HepG2 (cell line): Measurements from ENCODE around the gene ATP2C2. TPM values are rescaled to one million over a fixed set of nuclear protein-coding genes. Genes with fewer than 3 reads are reported as not detected.

Experiments
- ATAC-seq: fragments of 200-7000 bp; cut with Tn5 transposase; 3 replicates; pipeline ENCODE4 v1.9.1; 2020; ENCODE audit warnings: mild to moderate bottlenecking, moderate library complexity
- BruUV-seq: library from RNA; stranded (reverse); fragments of 400-500 nt; replicated peaks from 2 replicates; lab custom pipeline; 2021; lab: Mats Ljungman, UMichigan
- CTCF ChIA-PET: fragments of 300-600 bp; formaldehyde crosslinking; extraction: SDS; loops from one replicate; lab custom pipeline; 2021; ENCODE audit warnings: low total read pairs, inconsistent platforms, low intra/inter-chr PET ratio; lab: Yijun Ruan, JAX
- POLR2A ChIA-PET: fragments of 350-600 bp; sonication (Branson Sonifier 250); formaldehyde crosslinking; loops from one replicate; lab custom pipeline; 2020; ENCODE audit warnings: antibody characterized with exemption, inconsistent platforms; lab: Yijun Ruan, JAX
- DNase-seq: peaks from one replicate; pipeline ENCODE4 v3.0.0-alpha.2; 2015; ENCODE audit warnings: low spot score
- FAIRE-seq: peaks from 3 replicates; lab custom pipeline; 2011; peaks lifted over from hg19 to GRCh38; lab: Jason Lieb, UNC
- H2AFZ ChIP-seq: one replicate; pipeline ENCODE4 v1.6.1; 2011; ENCODE audit warnings: low read length, inconsistent platforms
- H3K27ac ChIP-seq: fragments of 300-600 bp; 3 replicates; pipeline ENCODE4 v1.8.0; 2011; ENCODE audit warnings: mixed run types, mild to moderate bottlenecking, mixed read lengths, low read length, inconsistent platforms; ENCODE audit not compliant: insufficient read depth; ENCODE audit errors: extremely low read length
- H3K27me3 ChIP-seq, 2 experiments: fragments of 200-600 bp in 1 of 2; 2 replicates in 1 of 2; 3 replicates in 1 of 2; pipeline versions ENCODE4 v1.6.0 to v1.8.0; 2011; ENCODE audit warnings: low read length in 2 of 2, mild to moderate bottlenecking in 2 of 2, moderate library complexity in 2 of 2, inconsistent platforms in 1 of 2; ENCODE audit not compliant: insufficient read depth in 2 of 2, control insufficient read depth in 1 of 2
- H3K36me3 ChIP-seq, 2 experiments: fragments of 200-600 bp in 1 of 2; replicated peaks in 1 of 2; 2 replicates in 1 of 2; 3 replicates in 1 of 2; pipeline versions ENCODE4 v1.5.1 to v1.8.0; 2011; ENCODE audit warnings: low read length in 2 of 2, inconsistent platforms in 1 of 2; ENCODE audit not compliant: insufficient read depth in 2 of 2, control insufficient read depth in 1 of 2
- H3K4me1 ChIP-seq: 2 replicates; pipeline ENCODE4 v1.5.1; 2012; ENCODE audit warnings: low read length, inconsistent platforms; ENCODE audit not compliant: insufficient read depth
- H3K4me2 ChIP-seq: 2 replicates; pipeline ENCODE4 v1.6.0; 2011; ENCODE audit warnings: low read depth, low read length, inconsistent platforms
- H3K4me3 ChIP-seq, 3 experiments: fragments of 200-600 bp in 1 of 3; sonication (generic), shearing (Covaris generic) in 1 of 3; replicated peaks in 1 of 3; 2 replicates each; pipeline ENCODE4 v1.5.1; 2011 to 2016; ENCODE audit warnings: low read length in 3 of 3, inconsistent platforms in 2 of 3, low read depth in 2 of 3, mild to moderate bottlenecking in 2 of 3, control low read depth in 1 of 3, mixed read lengths in 1 of 3; ENCODE audit not compliant: insufficient read depth in 1 of 3
- H3K79me2 ChIP-seq: one replicate; pipeline ENCODE4 v1.6.1; 2011; ENCODE audit warnings: low read length, inconsistent platforms; ENCODE audit not compliant: insufficient read depth
- H3K9ac ChIP-seq: 2 replicates; pipeline ENCODE4 v1.6.0; 2011; ENCODE audit warnings: mild to moderate bottlenecking, low read depth, low read length, inconsistent platforms; ENCODE audit not compliant: insufficient read depth
- H3K9me3 ChIP-seq: 2 replicates; pipeline ENCODE4 v1.5.1; 2012; ENCODE audit warnings: mild to moderate bottlenecking, low read length
- H4K20me1 ChIP-seq: 2 replicates; pipeline ENCODE4 v1.6.0; 2011; ENCODE audit warnings: inconsistent platforms, mild to moderate bottlenecking, low read length, moderate library complexity; ENCODE audit not compliant: insufficient read depth
- PBX2 ChIP-seq: IDR thresholded peaks from 2 replicates; pipeline ENCODE4 v1.6.1; 2016; ENCODE audit warnings: control low read depth
- RELA ChIP-seq: sonication (generic); formaldehyde crosslinking; IDR thresholded peaks from 2 replicates; pipeline ENCODE4 v1.4.0; 2020; ENCODE audit warnings: missing genetic modification reagents
- SP2 ChIP-seq: sonication (generic); formaldehyde crosslinking; IDR thresholded peaks from 2 replicates; pipeline ENCODE4 v1.5.1; 2020; ENCODE audit warnings: mild to moderate bottlenecking, missing genetic modification reagents
- SRSF4 ChIP-seq: fragments of 200-400 bp; formaldehyde crosslinking; IDR thresholded peaks from one replicate; pipeline ENCODE4 v1.6.1; 2018; ENCODE audit warnings: mild to moderate bottlenecking, low read depth, low read length, moderate library complexity; ENCODE audit not compliant: poor library complexity, severe bottlenecking
- TAF1 ChIP-seq: sonication (generic); formaldehyde crosslinking; IDR thresholded peaks from 2 replicates; pipeline ENCODE4 v1.4.0; 2020; ENCODE audit warnings: missing genetic modification reagents
- ZHX1 ChIP-seq: sonication (generic); formaldehyde crosslinking; IDR thresholded peaks from 2 replicates; pipeline ENCODE4 v1.8.1; 2022; ENCODE audit warnings: low read depth, mild to moderate bottlenecking, missing genetic modification reagents
- ZNF20 ChIP-seq: sonication (generic); formaldehyde crosslinking; IDR thresholded peaks from 2 replicates; pipeline ENCODE4 v1.4.0; 2020; ENCODE audit warnings: mild to moderate bottlenecking, moderate library complexity, missing genetic modification reagents
- ZNF441 ChIP-seq: sonication (generic); formaldehyde crosslinking; IDR thresholded peaks from 2 replicates; pipeline ENCODE4 v1.7.0; 2021; ENCODE audit warnings: missing genetic modification reagents, borderline replicate concordance
- ZNF512 ChIP-seq: sonication (generic); formaldehyde crosslinking; IDR thresholded peaks from 2 replicates; pipeline ENCODE4 v1.4.0; 2020; ENCODE audit warnings: mild to moderate bottlenecking, missing genetic modification reagents
- ZNF782 ChIP-seq: sonication (generic); formaldehyde crosslinking; IDR thresholded peaks from 2 replicates; pipeline ENCODE4 v1.4.0; 2020; ENCODE audit warnings: missing genetic modification reagents, mild to moderate bottlenecking, borderline replicate concordance
- WGBS: methylation state at CpG from one replicate; pipeline ENCODE4 v1.1.6; 2017; ENCODE audit warnings: low lambda C conversion rate; 5-methylcytosine and 5-hydroxymethylcytosine counted together
- in situ Hi-C: cut with HindIII; loops from 2 replicates; pipeline ENCODE4 v1.10.0; 2017; ENCODE audit warnings: low pct_unique_long_range_greater_than_20kb; ENCODE audit not compliant: extremely low pct_ligation_motif_present
- intact Hi-C: fragments of 100-400 bp; cut with micrococcal nuclease; formaldehyde crosslinking; loops from one replicate; pipeline ENCODE4 v1.10.0; 2022; ENCODE audit not compliant: unreplicated experiment
- polyA plus RNA-seq, 8 experiments: library from polyadenylated mRNA; depleted of rRNA in 3 of 8; stranded (reverse) in 7 of 8; unstranded in 1 of 8; fragments of >200 nt; fragmentation: Illumina TruSeq in 4 of 8; extraction: Trizol in 4 of 8; gene quantifications; 2 replicates each; pipeline versions ENCODE4 v1.2.1 to v1.2.3, GENCODE V29; 2011 to 2016; ENCODE audit warnings: low read depth in 4 of 8, missing spikeins in 1 of 8, mixed read lengths in 1 of 8; ENCODE audit not compliant: insufficient read depth in 1 of 8
- total RNA-seq, 5 experiments: library from RNA; depleted of rRNA; stranded (reverse); fragments of >200 nt; fragmentation: Illumina TruSeq; extraction: Trizol; gene quantifications; 2 replicates each; pipeline ENCODE4 v1.2.3, GENCODE V29; 2016; ENCODE audit warnings: low read depth in 1 of 5
- TF ChIP-seq, protein P1 (sequence below), 2 experiments: sonication (generic) in 1 of 2; formaldehyde crosslinking in 1 of 2; IDR thresholded peaks; 2 replicates each; pipeline versions ENCODE4 v1.4.0 to v1.6.1; 2016 to 2020; ENCODE audit warnings: borderline replicate concordance in 1 of 2, low read depth in 1 of 2, mild to moderate bottlenecking in 1 of 2, missing genetic modification reagents in 1 of 2

Gene ATP2C2
- total and polyA plus RNA-seq, 2 of the 13 experiments (the other 11 are each of a cell fraction or from before 2014, with no cell fraction given), result 0.07 TPM; not detected in 1

DNA sequence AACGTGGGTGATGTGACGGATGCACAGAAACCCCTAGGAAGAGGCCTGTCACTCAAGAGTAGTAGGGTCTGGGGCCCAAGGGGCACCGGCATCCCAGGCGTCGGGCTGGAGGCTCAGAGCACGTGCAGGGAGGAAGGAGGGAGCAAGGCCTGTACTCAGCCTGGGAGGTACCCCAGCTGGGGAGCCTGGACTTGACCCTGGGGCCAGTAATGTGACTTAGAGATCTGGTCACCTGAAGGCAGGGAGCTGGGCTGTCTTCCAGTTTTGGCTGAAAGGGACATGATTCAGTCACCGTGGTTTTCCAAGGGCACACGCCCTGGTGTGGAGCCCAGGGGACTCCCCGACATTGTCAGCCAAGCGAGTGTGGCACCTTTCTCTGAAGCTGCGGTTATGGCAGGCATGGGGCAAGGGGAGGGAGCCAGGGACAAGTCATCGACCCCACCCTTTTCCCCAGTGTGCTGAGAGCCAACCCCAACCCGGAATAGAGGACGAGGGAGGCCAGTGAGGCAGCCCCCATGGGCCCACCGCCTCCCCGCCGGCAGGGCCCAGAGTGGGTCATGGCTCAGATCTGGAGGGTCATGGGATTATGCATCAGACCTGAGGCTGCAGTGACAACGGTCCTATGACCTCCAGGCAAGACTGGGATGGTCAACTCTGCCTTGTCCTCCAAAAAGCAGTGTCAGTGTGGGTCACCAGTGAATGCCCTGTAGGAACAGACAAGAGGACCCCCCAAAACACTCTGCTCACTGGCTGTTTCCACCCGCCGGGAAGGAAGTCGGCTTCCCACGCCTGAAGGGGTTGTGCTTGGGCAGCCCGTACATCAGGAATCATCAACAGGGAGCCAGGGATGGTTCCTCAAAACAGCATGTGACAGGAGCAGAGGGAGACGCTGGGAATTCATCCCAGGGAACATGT, 94.2 kb downstream of the ATP2C2 start (continued):
- TF ChIP-seq SP2 (CRISPR knock-in tag) (no peak), SRSF4 (no peak)

- Histone ChIP-seq H3K4me1 (no peaks in the 10 kb centered on the region), H4K20me1 (no peaks in the 10 kb centered on the region), H3K9ac (no peak overlapping the region), H2AFZ (no peak overlapping the region), H3K79me2 (no peaks in the 10 kb centered on the region), H3K9me3 (peaks cover 21% of the 10 kb centered on the region), H3K4me2 (no peak overlapping the region), H3K4me3 (no peak overlapping the region), H3K27me3 (no peaks in the 10 kb centered on the region), H3K27ac (no peak overlapping the region), H3K36me3 (peaks cover 0 to 2% of the 10 kb centered on the region in 2 experiments; a peak in 1 of 5 replicates)
- DNase-seq (no peak), ATAC-seq (no peak), FAIRE-seq (no peak)
- no TSS peak for BruUV-seq
- WGBS, result 76% methylated on average over 6 of the region's 7 CpGs
- POLR2A ChIA-PET, result no interaction called here
- in situ Hi-C loops (no loop called here), intact Hi-C loops (no loop called here)
- CTCF ChIA-PET, result no interaction called here
- TF ChIP-seq RELA (CRISPR knock-in tag) (no peak), ZNF512 (no peak), ZNF441 (CRISPR knock-in tag) (no peak), ZHX1 (CRISPR knock-in tag) (no peak), TAF1 (CRISPR knock-in tag) (no peak), ZNF782 (CRISPR knock-in tag) (no peak), ZNF20 (CRISPR knock-in tag) (no peak), PBX2 (no peak)
- TF ChIP-seq, protein P1, sequence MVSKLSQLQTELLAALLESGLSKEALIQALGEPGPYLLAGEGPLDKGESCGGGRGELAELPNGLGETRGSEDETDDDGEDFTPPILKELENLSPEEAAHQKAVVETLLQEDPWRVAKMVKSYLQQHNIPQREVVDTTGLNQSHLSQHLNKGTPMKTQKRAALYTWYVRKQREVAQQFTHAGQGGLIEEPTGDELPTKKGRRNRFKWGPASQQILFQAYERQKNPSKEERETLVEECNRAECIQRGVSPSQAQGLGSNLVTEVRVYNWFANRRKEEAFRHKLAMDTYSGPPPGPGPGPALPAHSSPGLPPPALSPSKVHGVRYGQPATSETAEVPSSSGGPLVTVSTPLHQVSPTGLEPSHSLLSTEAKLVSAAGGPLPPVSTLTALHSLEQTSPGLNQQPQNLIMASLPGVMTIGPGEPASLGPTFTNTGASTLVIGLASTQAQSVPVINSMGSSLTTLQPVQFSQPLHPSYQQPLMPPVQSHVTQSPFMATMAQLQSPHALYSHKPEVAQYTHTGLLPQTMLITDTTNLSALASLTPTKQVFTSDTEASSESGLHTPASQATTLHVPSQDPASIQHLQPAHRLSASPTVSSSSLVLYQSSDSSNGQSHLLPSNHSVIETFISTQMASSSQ (IDR thresholded peaks at IDR 0.05; ENCODE audit: low read depth), result no peak
- TF ChIP-seq, protein P1 (CRISPR knock-in tag; IDR thresholded peaks at IDR 0.05; ENCODE audit: borderline replicate concordance), result no peak
These were observed 94.9 kb downstream of the ATP2C2 start for GRCh38 chr16:84463221-84463620.
